ENCODE data around the gene PNRC1. TPM values are rescaled to one million over a fixed set of nuclear protein-coding genes. Genes with fewer than 3 reads are reported as not detected.

The PNRC1 gene
- total RNA-seq = 14.8 and 56.0 TPM in 2 replicates

DNA sequence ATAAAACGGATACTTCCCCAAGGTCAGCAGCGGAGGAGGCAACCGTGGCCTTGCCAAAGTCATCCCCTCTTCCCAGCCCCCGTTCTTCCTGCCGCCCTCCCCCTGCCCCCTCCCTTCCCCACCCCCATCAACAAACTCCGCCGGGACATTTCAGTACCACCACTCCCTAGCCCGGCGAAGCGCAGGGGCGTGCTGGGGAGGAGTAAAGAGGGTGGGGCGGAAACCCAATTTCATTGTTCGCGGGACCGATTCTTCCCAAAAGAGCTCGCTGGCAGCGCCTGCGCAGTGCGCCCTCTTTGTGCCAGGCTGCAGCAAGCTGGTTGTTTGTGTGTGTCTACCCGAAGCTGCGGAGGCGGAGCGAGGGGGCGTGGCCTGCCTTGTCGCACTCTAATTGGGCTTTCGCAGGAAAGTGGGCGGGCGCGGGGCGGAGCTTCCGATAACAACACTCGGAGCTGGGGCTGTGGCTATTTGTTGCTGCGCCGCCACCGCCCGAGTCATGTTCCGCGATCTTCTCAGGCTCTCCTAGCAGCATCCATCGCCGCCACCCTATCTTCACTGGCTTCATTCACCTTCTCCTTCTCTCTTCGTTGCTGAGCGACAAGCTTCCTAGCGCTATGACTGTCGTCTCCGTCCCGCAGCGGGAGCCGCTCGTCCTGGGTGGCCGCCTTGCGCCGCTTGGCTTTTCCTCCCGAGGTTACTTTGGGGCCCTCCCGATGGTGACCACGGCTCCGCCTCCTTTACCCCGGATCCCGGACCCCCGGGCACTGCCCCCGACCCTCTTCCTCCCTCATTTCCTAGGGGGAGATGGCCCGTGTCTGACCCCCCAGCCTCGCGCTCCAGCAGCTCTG, at the start of gene PNRC1:
Gene PNRC1, plus strand, starts transcription at position 471 of the 848 bp plus-strand sequence. Its CDS starts 144 bp downstream, at position 615.

DNA sequence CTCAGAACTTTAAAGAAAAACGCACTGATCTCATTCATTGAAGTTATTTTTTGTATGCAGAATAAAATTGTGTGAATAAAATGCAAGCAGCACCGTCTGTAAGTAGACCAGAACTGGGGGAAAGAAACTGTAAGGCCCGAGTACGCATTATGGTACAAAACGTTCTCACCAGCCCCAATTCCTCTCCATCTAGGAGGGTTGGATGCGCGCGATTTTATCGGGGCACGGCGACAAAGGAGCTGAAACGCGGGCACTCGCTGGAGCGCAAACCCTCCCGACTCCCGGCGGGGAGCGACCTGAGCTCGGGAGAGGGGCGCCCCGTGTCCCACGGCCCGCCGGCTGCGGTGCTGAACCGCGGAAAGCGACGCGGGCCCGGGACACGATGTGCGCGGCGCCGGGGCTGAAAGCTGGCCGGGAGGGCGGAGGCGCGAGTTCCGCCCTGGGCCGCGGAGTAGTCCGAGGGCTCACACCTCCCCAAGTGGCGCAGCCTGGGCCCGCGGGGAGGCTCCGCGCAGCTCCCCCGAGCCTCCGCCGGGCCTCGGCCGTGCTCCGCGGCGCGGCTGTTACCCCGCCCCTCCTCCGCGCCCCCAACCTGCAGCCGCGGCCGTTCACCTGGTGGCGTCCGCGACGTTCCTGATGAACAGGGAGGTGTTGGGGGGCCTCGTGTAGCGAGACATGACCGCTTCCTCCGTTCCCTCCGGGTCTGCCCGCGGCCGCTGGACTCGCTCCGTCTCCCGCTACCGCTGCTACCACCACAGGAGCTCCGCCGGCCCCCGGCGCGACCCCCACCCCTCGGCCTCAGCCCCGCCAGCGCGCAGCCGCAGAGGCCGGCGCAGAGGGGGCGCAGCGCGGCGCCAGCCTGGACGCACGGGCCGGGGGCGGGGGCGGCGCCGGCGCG, 36.9 kb downstream of the PNRC1 start, which contains the start of gene SRSF12:
Gene SRSF12, minus strand, starts transcription at position 861 of the 898 bp plus-strand sequence. Its CDS starts 184 bp downstream, at position 677.

Other genes starting within 250 kb of the PNRC1 start
- gene RNGTT, start 117.1 kb upstream of the PNRC1 start, total RNA-seq = 5.8 and 12.1 TPM in 2 replicates
- 2.9 and 4.2 TPM in 2 replicates for gene SRSF12, start 37.3 kb downstream of the PNRC1 start, total RNA-seq
- gene PM20D2, start 65.3 kb downstream of the PNRC1 start, total RNA-seq = 7.9 and 12.9 TPM in 2 replicates
- not detected in 2 replicates for gene GABRR1, start 136.6 kb downstream of the PNRC1 start, total RNA-seq
- 0.13 TPM in 1 of 2 replicates, not detected in the other for gene GABRR2, start 234.5 kb downstream of the PNRC1 start, total RNA-seq